ES-I3 (cell line): ENCODE measurements around the gene GDF2.

Experiments used
- H3K36me3 ChIP-seq: 2 replicates; pipeline ENCODE4 v1.6.1; 2013; ENCODE audit warnings: mild to moderate bottlenecking, low read length, control low read depth, moderate library complexity; ENCODE audit not compliant: insufficient read depth
- H3K4me1 ChIP-seq: 2 replicates; pipeline ENCODE4 v1.6.1; 2013; ENCODE audit warnings: mild to moderate bottlenecking, control low read depth, low read length; ENCODE audit not compliant: insufficient read depth
- H3K9ac ChIP-seq: 2 replicates; pipeline ENCODE4 v1.6.1; 2013; ENCODE audit warnings: low read depth, mild to moderate bottlenecking, low read length, moderate library complexity
- H3K9me3 ChIP-seq: 2 replicates; pipeline ENCODE4 v1.6.1; 2013; ENCODE audit warnings: mild to moderate bottlenecking, low read length, moderate library complexity; ENCODE audit not compliant: control insufficient read depth, insufficient read depth

The GDF2 gene

GRCh38 chr10:47286591-47287315, 35.5 kb upstream of the GDF2 start:
- Histone ChIP-seq H3K9me3 (no peaks in the 10 kb centered on the region), H3K4me1 (no peaks in the 10 kb centered on the region), H3K9ac (no peak overlapping the region), H3K36me3 (no peaks in the 10 kb centered on the region)

DNA sequence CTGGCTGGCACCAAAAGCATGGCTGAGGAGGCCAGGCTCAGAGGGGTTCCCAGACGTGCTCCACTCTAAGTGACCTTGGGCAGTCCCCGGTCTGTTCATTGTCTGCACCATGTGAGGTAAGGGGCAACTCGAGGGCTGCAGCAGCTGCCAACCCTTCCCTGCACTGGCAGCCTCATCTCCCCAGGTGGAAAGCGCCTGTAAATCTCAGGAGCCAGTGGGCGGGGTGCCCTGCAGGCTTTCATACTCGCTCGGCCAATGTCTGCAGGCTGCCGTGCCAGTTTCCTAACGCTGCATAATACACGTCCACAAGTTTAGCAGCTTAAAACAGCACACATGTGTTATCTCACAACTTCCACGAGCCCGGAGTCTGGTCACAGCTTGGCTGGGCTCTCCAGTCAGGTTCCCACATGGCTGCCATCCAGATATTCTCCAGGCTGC, 34.9 kb upstream of the GDF2 start:
- H3K36me3 ChIP-seq, result no peaks in the 10 kb centered on the region
- no peak overlapping the region for H3K9ac ChIP-seq
- no peaks in the 10 kb centered on the region for H3K9me3 ChIP-seq
- H3K4me1 ChIP-seq, result no peaks in the 10 kb centered on the region

- H3K9ac ChIP-seq, result no peak overlapping the region
- no peaks in the 10 kb centered on the region for H3K4me1 ChIP-seq
Observed at GRCh38 chr10:47287805-47288204, 34.4 kb upstream of the GDF2 start.

DNA sequence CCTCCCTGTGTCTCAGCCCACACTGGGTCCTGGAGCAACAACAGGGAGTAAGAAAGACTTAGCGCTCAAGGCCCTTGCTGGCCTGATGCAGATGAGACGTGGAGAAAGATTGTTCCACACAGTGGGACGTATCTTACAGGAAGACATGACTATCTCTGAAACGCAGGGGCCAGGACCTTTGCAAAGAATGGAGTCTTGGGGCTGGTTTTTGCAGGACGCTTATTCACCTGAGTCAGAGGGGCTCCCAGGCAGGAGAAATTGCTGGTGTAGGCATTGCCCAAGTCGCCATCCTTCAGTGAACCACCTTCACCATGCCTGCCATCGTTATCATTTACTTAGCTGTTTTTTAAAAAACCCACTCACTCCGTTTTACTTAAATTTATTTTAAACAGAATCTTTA, 34.0 kb upstream of the GDF2 start:
- Histone ChIP-seq H3K9ac (no peak overlapping the region), H3K9me3 (no peaks in the 10 kb centered on the region), H3K36me3 (no peaks in the 10 kb centered on the region), H3K4me1 (no peaks in the 10 kb centered on the region)

More at GRCh38 chr10:47287805-47288204, 34.4 kb upstream of the GDF2 start:
- Histone ChIP-seq H3K36me3 (no peaks in the 10 kb centered on the region), H3K9me3 (no peaks in the 10 kb centered on the region)

GRCh38 chr10:47288916-47289495, 33.2 kb upstream of the GDF2 start:
- Histone ChIP-seq H3K9me3 (no peaks in the 10 kb centered on the region), H3K9ac (no peak overlapping the region), H3K36me3 (no peaks in the 10 kb centered on the region), H3K4me1 (no peaks in the 10 kb centered on the region)

GRCh38 chr10:47289921-47290320, 32.3 kb upstream of the GDF2 start:
- Histone ChIP-seq H3K9ac (no peak overlapping the region), H3K36me3 (no peaks in the 10 kb centered on the region), H3K9me3 (no peaks in the 10 kb centered on the region), H3K4me1 (no peaks in the 10 kb centered on the region)

GRCh38 chr10:47290338-47290737, 31.9 kb upstream of the GDF2 start:
- Histone ChIP-seq H3K9ac (no peak overlapping the region), H3K4me1 (no peaks in the 10 kb centered on the region), H3K9me3 (no peaks in the 10 kb centered on the region), H3K36me3 (no peaks in the 10 kb centered on the region)

- no peaks in the 10 kb centered on the region for H3K4me1 ChIP-seq
- no peaks in the 10 kb centered on the region for H3K36me3 ChIP-seq
- H3K9me3 ChIP-seq, result no peaks in the 10 kb centered on the region
- no peak overlapping the region for H3K9ac ChIP-seq
Observed at GRCh38 chr10:47291682-47292081, 30.6 kb upstream of the GDF2 start.

DNA sequence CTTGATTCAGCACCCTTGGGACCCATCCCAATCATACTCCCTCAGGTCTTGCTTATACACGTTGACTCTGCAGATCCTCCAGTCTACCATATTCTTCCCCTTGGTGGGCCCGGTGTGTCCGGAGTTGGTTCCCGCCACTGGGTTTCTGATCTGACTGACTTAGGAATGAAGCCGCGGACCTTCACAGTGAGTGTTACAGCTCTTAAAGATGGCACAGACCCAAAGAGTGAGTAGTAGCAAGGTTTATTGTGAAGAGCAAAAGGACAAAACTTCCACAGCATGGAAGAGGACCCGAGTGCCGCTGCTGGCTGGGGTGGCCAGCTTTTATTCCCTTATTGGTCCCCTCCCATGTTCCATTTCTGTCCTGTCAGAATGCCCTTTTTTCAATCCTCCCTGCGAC, 28.2 kb upstream of the GDF2 start:
- Histone ChIP-seq H3K9me3 (no peaks in the 10 kb centered on the region), H3K4me1 (no peaks in the 10 kb centered on the region), H3K9ac (no peak overlapping the region), H3K36me3 (no peaks in the 10 kb centered on the region)

DNA sequence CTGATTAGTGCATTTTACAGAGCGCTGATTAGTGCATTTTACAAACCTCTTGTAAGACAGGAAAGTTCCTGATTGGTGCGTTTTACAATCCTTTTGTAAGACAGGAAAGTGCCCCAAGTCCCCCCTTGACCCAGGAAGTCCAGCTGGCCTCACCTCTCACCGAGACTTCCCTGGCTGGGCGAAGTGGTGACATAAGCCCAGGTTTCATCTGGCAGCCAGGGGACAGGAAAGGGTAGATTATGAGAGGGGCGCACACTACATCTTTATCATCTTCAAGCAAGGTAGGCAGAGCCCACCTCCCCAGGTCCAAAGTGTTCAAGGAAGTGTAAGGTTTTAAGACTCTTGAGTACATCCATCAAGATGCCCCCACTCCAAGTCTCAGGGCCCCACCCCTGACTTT, 27.8 kb upstream of the GDF2 start:
- no peaks in the 10 kb centered on the region for H3K36me3 ChIP-seq
- H3K9me3 ChIP-seq, result no peaks in the 10 kb centered on the region
- no peaks in the 10 kb centered on the region for H3K4me1 ChIP-seq
- no peak overlapping the region for H3K9ac ChIP-seq

- no peak overlapping the region for H3K9ac ChIP-seq
- H3K36me3 ChIP-seq, result no peaks in the 10 kb centered on the region
- H3K4me1 ChIP-seq, result no peaks in the 10 kb centered on the region
- no peaks in the 10 kb centered on the region for H3K9me3 ChIP-seq
Observed at GRCh38 chr10:47295411-47295810, 26.8 kb upstream of the GDF2 start.

GRCh38 chr10:47296156-47296894, 25.9 kb upstream of the GDF2 start:
- Histone ChIP-seq H3K4me1 (no peaks in the 10 kb centered on the region), H3K9me3 (no peaks in the 10 kb centered on the region)

DNA sequence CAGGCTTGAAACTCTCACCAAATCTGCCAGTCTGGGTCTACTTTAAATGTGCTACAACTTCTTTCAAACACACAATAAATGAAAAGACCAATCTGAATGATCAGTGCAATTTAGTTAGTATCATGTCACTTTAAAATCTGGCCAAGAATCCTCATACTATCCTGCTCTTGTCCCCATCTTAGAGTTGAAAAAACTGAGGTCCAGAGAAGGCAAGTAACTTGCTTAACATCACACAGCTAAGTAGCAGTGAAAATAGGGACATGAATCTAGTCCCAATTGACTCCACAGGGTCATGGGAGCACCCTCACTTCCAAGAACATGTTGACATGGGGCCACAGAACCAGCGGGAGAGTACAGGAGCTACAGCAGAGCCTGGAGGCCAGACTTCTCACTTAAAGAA, 25.3 kb upstream of the GDF2 start:
- Histone ChIP-seq H3K9me3 (no peaks in the 10 kb centered on the region), H3K4me1 (no peaks in the 10 kb centered on the region), H3K36me3 (no peaks in the 10 kb centered on the region), H3K9ac (no peak overlapping the region)

More at GRCh38 chr10:47296156-47296894, 25.9 kb upstream of the GDF2 start:
- Histone ChIP-seq H3K36me3 (no peaks in the 10 kb centered on the region), H3K9ac (no peak overlapping the region)

GRCh38 chr10:47297866-47298540, 24.3 kb upstream of the GDF2 start:
- Histone ChIP-seq H3K9me3 (no peaks in the 10 kb centered on the region), H3K4me1 (no peaks in the 10 kb centered on the region)

More at GRCh38 chr10:47297866-47298540, 24.3 kb upstream of the GDF2 start:
- Histone ChIP-seq H3K36me3 (no peaks in the 10 kb centered on the region), H3K9ac (no peak overlapping the region)
